SK-N-SH treated with all-trans-retinoic acid at 6 μM for 48 hours (cell line): ENCODE results near the gene TEX2.
A peak's percentile ranks its signal among the peaks of the same experiment; 100 is the strongest.

ENCODE experiments used
- CSDC2 ChIP-seq: fragments of 250-450 bp; sonication (Bioruptor Pico); IDR thresholded peaks from 2 replicates; pipeline ENCODE4 v1.5.0; 2020; ENCODE audit warnings: mild to moderate bottlenecking, moderate library complexity
- ESRRG ChIP-seq: fragments of 250-450 bp; sonication (Bioruptor Pico); IDR thresholded peaks from 2 replicates; pipeline ENCODE4 v1.6.1; 2021; ENCODE audit warnings: mild to moderate bottlenecking
- PPARA ChIP-seq: fragments of 250-450 bp; sonication (Bioruptor Pico); IDR thresholded peaks from 2 replicates; pipeline ENCODE4 v1.5.0; 2020; ENCODE audit warnings: mild to moderate bottlenecking, borderline replicate concordance
- RARB ChIP-seq: fragments of 250-450 bp; sonication (Bioruptor Pico); IDR thresholded peaks from 2 replicates; pipeline ENCODE4 v1.8.0; 2021; ENCODE audit warnings: mild to moderate bottlenecking, moderate library complexity
- TCF4 ChIP-seq: fragments of 250-450 bp; sonication (Bioruptor Pico); IDR thresholded peaks from 2 replicates; pipeline ENCODE4 v1.8.0; 2021; ENCODE audit warnings: mild to moderate bottlenecking, moderate library complexity, borderline replicate concordance
- ZC3H10 ChIP-seq: fragments of 250-450 bp; sonication (Bioruptor Pico); IDR thresholded peaks from 2 replicates; pipeline ENCODE4 v1.5.1; 2021; ENCODE audit warnings: mild to moderate bottlenecking, moderate library complexity
- ZNF70 ChIP-seq: fragments of 450-650 bp; formaldehyde crosslinking; IDR thresholded peaks from 2 replicates; pipeline ENCODE4 v1.5.0; 2020; ENCODE audit warnings: mild to moderate bottlenecking, moderate library complexity
- ZNF8 ChIP-seq: fragments of 450-650 bp; formaldehyde crosslinking; IDR thresholded peaks from 2 replicates; pipeline ENCODE4 v1.5.0; 2020; ENCODE audit warnings: mild to moderate bottlenecking, moderate library complexity
- TF ChIP-seq, protein P1 (sequence below): fragments of 250-450 bp; sonication (Bioruptor Pico); IDR thresholded peaks from 2 replicates; pipeline ENCODE4 v1.5.1; 2021; ENCODE audit warnings: mild to moderate bottlenecking, moderate library complexity
- TF ChIP-seq, protein P2 (sequence below): fragments of 250-450 bp; sonication (Bioruptor Pico); IDR thresholded peaks from 2 replicates; pipeline ENCODE4 v1.8.0; 2020; ENCODE audit warnings: mild to moderate bottlenecking, moderate library complexity, borderline replicate concordance
- TF ChIP-seq, protein P3 (sequence below): fragments of 250-450 bp; sonication (Bioruptor Pico); IDR thresholded peaks from 2 replicates; pipeline ENCODE4 v1.8.0; 2021; ENCODE audit warnings: low read depth, mild to moderate bottlenecking, moderate library complexity, borderline replicate concordance

DNA sequence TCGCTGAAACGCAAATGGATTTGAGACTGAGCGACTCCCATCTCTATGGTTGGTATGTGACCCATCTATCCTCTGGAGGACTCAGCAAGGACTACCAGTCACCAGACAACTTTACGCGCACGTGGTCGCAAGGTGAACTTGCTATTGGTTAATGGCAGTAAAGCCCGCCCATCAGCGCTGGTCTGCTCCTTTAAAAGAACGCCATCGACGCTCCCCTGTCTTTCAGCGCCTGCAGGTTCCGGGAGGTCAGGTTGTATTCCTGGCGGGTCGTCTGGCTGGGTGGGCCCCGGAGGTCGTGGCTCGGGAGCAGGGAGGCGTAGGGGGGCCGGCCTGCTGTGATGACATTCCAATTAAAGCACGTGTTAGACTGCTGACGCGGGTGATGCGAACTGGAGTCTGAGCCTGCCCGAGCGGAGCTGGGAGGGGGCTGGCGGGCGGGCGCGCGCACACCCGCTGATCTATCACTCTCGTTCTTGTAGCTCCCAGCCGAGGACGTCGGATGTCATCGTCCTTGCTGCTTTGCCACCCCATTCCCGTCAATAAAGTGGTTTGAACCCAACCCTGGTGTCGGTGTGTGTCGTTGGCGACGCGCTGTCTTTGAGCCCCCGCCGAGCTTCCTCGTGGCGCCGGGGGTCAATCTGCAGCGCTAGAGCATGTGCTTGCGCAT, 117.2 kb downstream of the TEX2 start:
- no peak for TF ChIP-seq PPARA (CRISPR knock-in tag)
- TF ChIP-seq RARB (CRISPR knock-in tag): peak; percentile 80
- TF ChIP-seq ESRRG (CRISPR knock-in tag): 0 out of 2 replicates have a peak, but pooled peaks have one; percentile 66
- no peak for TF ChIP-seq ZNF70
- 0 out of 2 replicates have a peak, but pooled peaks have one; percentile 8 for TF ChIP-seq CSDC2 (CRISPR knock-in tag)
- no peak for TF ChIP-seq ZNF8
- TF ChIP-seq, protein P1, sequence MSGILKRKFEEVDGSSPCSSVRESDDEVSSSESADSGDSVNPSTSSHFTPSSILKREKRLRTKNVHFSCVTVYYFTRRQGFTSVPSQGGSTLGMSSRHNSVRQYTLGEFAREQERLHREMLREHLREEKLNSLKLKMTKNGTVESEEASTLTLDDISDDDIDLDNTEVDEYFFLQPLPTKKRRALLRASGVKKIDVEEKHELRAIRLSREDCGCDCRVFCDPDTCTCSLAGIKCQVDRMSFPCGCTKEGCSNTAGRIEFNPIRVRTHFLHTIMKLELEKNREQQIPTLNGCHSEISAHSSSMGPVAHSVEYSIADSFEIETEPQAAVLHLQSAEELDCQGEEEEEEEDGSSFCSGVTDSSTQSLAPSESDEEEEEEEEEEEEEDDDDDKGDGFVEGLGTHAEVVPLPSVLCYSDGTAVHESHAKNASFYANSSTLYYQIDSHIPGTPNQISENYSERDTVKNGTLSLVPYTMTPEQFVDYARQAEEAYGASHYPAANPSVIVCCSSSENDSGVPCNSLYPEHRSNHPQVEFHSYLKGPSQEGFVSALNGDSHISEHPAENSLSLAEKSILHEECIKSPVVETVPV: peak; percentile 91; the same call in 1 of the 2 replicates
- no peak; the same call in 1 of the 2 replicates for TF ChIP-seq TCF4 (CRISPR knock-in tag)
- TF ChIP-seq, protein P2, sequence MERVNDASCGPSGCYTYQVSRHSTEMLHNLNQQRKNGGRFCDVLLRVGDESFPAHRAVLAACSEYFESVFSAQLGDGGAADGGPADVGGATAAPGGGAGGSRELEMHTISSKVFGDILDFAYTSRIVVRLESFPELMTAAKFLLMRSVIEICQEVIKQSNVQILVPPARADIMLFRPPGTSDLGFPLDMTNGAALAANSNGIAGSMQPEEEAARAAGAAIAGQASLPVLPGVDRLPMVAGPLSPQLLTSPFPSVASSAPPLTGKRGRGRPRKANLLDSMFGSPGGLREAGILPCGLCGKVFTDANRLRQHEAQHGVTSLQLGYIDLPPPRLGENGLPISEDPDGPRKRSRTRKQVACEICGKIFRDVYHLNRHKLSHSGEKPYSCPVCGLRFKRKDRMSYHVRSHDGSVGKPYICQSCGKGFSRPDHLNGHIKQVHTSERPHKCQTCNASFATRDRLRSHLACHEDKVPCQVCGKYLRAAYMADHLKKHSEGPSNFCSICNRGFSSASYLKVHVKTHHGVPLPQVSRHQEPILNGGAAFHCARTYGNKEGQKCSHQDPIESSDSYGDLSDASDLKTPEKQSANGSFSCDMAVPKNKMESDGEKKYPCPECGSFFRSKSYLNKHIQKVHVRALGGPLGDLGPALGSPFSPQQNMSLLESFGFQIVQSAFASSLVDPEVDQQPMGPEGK (CRISPR knock-in tag): peak; percentile 83; the same call in 1 of the 2 replicates
- TF ChIP-seq, protein P3, sequence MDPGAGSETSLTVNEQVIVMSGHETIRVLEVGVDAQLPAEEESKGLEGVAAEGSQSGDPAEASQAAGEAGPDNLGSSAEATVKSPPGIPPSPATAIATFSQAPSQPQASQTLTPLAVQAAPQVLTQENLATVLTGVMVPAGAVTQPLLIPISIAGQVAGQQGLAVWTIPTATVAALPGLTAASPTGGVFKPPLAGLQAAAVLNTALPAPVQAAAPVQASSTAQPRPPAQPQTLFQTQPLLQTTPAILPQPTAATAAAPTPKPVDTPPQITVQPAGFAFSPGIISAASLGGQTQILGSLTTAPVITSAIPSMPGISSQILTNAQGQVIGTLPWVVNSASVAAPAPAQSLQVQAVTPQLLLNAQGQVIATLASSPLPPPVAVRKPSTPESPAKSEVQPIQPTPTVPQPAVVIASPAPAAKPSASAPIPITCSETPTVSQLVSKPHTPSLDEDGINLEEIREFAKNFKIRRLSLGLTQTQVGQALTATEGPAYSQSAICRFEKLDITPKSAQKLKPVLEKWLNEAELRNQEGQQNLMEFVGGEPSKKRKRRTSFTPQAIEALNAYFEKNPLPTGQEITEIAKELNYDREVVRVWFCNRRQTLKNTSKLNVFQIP (CRISPR knock-in tag): no peak
- TF ChIP-seq ZC3H10 (CRISPR knock-in tag): peak; percentile 69
